Gastroesophageal sphincter (tissue), 3 donors: ENCODE measurements around the gene ZNF396.

Source experiments
- CTCF ChIP-seq, 4 experiments: fragments of 200-600 bp in 2 of 4; fragments of 450-650 bp in 2 of 4; sonication (generic) in 1 of 4; IDR thresholded peaks; one replicate each; pipeline ENCODE4 v1.5.1; 2017 to 2019; ENCODE audit warnings: antibody characterized with exemption in 4 of 4, mild to moderate bottlenecking in 2 of 4, moderate library complexity in 2 of 4
- EP300 ChIP-seq: sonication (generic); formaldehyde crosslinking; IDR thresholded peaks from one replicate; pipeline ENCODE4 v1.6.1; 2017; ENCODE audit warnings: antibody characterized with exemption, mild to moderate bottlenecking
- POLR2A ChIP-seq, 2 donors: fragments of 450-650 bp; IDR thresholded peaks; one replicate each; pipeline ENCODE4 v1.6.1; 2017; ENCODE audit warnings: antibody characterized with exemption in 2 of 2, mild to moderate bottlenecking in 2 of 2, moderate library complexity in 1 of 2

DNA sequence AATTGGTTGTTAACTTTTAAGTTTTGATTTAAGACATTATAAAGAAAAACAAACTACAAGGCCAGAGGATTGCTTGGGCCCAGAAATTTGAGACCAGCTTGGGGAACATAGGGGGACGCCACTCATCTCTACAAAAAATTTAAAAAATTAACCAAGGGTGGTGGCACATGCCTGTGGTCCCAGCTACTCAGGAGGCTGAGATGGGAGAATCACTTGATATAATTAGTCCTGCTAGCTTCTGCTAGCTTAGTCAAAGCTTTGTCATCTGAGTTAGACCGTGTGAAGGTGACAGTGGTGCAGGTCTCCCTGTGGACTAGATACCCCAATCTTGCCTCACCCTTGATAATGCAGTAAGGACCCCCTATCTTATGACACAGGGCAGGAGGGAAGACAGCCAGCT is 6.0 kb upstream of the ZNF396 start:
- TF ChIP-seq EP300 (no peak), POLR2A (IDR thresholded peaks at IDR 0.05) (no peak), CTCF (IDR thresholded peaks at IDR 0.05) (no peak)
